ENCODE results near the gene CACNG3. TPM values are rescaled to one million over a fixed set of nuclear protein-coding genes. Genes with fewer than 3 reads are reported as not detected.

Gene CACNG3
- total RNA-seq, 1 donor from 2014 or later: not detected

GRCh38 chr16:24382762-24383407 lies 126.8 kb downstream of the CACNG3 start:
- intact Hi-C loops (cut with micrococcal nuclease): no loop called here

- intact Hi-C loops (cut with micrococcal nuclease): no loop called here
Observed at GRCh38 chr16:24394341-24394740, 138.2 kb downstream of the CACNG3 start.

- intact Hi-C loops (cut with micrococcal nuclease): no loop called here
Observed at GRCh38 chr16:24396350-24397271, 140.5 kb downstream of the CACNG3 start.

- intact Hi-C loops (cut with micrococcal nuclease): loop anchor here (1.0 kb wide), 1 partner anchor 95 kb away; no protein-coding TSS in a partner anchor
Observed at GRCh38 chr16:24409045-24409444, 152.9 kb downstream of the CACNG3 start.

Measured in T-helper 1 cell treated with Interleukin-12 subunit alpha and Interleukin-12 subunit beta and Interleukin-4 antibody, amounts not matched to agents 30 ng/mL and 1 ng/mL, for 36 hours (primary cell).